Activated naive CD4-positive, alpha-beta T cell treated with anti-CD3 and anti-CD28 coated beads, Interleukin-2, amount 50 U/mL, for 24 hours (primary cell): ENCODE measurements around the gene IRGC.

Experiments used
- H3K27ac Mint-ChIP-seq: one replicate; pipeline ENCODE4 v1.8.0; 2021; ENCODE audit warnings: mild to moderate bottlenecking, mixed read lengths
- H3K27me3 Mint-ChIP-seq: one replicate; pipeline ENCODE4 v1.8.0; 2021; ENCODE audit warnings: mixed read lengths
- H3K36me3 Mint-ChIP-seq: one replicate; pipeline ENCODE4 v1.8.0; 2021; ENCODE audit warnings: mixed read lengths
- H3K4me1 Mint-ChIP-seq: one replicate; pipeline ENCODE4 v1.8.0; 2021; ENCODE audit warnings: mixed read lengths
- H3K4me3 Mint-ChIP-seq: one replicate; pipeline ENCODE4 v1.8.0; 2021; ENCODE audit warnings: mild to moderate bottlenecking, mixed read lengths
- H3K9me3 Mint-ChIP-seq: one replicate; pipeline ENCODE4 v1.8.0; 2021; ENCODE audit warnings: mixed read lengths

Gene IRGC

GRCh38 chr19:43705729-43706128 is 10.1 kb upstream of the IRGC start:
- H3K27me3 Mint-ChIP-seq: peaks cover 3% of the 10 kb centered on the region
- peaks cover 15% of the 10 kb centered on the region for H3K4me1 Mint-ChIP-seq
- no peak overlapping the region for H3K27ac Mint-ChIP-seq
- no peak overlapping the region for H3K4me3 Mint-ChIP-seq
- no peaks in the 10 kb centered on the region for H3K9me3 Mint-ChIP-seq
- H3K36me3 Mint-ChIP-seq: peaks cover 1% of the 10 kb centered on the region

GRCh38 chr19:43707158-43707712 is 8.6 kb upstream of the IRGC start:
- no peaks in the 10 kb centered on the region for H3K9me3 Mint-ChIP-seq
- H3K27ac Mint-ChIP-seq: no peak overlapping the region
- peaks cover 6% of the 10 kb centered on the region for H3K27me3 Mint-ChIP-seq
- no peak overlapping the region for H3K4me3 Mint-ChIP-seq
- peaks cover 4% of the 10 kb centered on the region for H3K36me3 Mint-ChIP-seq
- peaks cover 3% of the 10 kb centered on the region for H3K4me1 Mint-ChIP-seq

DNA sequence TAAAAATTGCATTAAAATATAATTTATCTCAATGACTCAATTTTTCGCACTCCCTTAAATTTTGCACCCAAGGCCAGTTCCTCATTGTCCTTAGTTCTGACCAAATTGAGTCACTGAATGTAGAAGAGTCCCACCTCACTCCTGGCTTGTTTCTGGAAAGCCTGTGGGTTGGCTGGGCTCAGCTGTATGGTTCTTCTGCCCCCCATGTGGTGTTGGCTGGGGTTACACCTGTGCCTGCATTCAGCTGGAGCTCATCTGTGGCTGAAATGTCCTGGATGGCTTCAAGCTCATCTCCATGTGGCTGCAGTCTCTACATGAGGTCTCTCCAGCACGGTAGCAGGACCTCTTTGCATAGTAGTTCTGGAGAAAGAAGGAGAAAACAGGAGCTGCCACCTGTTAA is 7.2 kb upstream of the IRGC start:
- no peak overlapping the region for H3K4me3 Mint-ChIP-seq
- no peak overlapping the region for H3K27ac Mint-ChIP-seq
- no peaks in the 10 kb centered on the region for H3K4me1 Mint-ChIP-seq
- H3K36me3 Mint-ChIP-seq: peaks cover 4% of the 10 kb centered on the region
- peaks cover 6% of the 10 kb centered on the region for H3K27me3 Mint-ChIP-seq
- H3K9me3 Mint-ChIP-seq: no peaks in the 10 kb centered on the region

DNA sequence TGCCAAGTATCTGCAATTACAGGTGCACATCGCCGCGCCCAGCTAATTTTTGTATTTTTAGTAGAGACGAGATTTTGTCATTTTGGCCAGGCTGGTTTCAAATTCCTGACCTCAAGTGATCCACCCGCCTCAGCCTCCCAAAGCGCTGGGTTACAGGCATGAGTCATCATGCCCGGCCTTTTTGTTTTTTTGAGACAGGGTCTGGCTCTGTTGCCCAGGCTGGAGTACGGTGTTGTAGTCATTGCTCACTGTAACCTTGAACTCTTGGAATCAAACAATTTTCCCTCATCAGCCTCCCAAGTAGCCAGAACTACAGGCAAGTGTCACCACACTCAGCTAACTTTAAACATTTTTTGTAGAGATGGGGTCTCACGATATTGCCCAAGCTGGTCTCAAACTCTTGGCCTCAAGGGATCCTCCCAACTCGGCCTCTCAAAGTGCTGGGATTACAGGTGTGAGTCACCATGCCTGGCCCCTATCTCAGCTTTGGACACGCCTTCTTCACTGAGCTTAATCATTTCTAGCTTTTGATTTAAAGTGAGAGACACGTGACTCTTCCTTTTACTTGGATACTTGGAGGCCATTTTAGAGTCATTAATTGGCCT is 4.0 kb upstream of the IRGC start:
- H3K4me3 Mint-ChIP-seq: no peak overlapping the region
- H3K4me1 Mint-ChIP-seq: no peaks in the 10 kb centered on the region
- H3K36me3 Mint-ChIP-seq: peaks cover 4% of the 10 kb centered on the region
- peaks cover 5% of the 10 kb centered on the region for H3K27me3 Mint-ChIP-seq
- H3K9me3 Mint-ChIP-seq: no peaks in the 10 kb centered on the region
- H3K27ac Mint-ChIP-seq: no peak overlapping the region

DNA sequence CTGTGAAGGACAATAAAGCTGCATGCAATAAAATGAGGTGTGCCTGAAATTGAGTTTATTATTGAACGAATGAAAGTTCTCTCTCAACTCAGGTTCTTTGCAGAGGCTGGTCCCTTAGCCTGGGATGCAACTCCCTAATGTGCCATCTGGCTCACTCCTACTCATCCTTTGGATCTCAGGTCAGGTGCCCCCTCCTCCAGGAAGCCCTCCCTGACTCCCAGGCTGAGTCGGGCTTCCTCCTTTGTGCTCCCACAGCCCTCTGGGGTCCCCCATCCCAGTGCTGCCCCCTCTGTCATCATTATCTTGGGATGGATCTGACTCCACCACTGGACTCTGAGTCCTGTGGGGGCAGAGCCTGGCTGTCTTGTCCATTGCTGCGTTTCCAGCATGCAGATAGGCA is 2.7 kb upstream of the IRGC start:
- no peaks in the 10 kb centered on the region for H3K9me3 Mint-ChIP-seq
- H3K27me3 Mint-ChIP-seq: peaks cover 5% of the 10 kb centered on the region
- H3K27ac Mint-ChIP-seq: no peak overlapping the region
- H3K36me3 Mint-ChIP-seq: peaks cover 4% of the 10 kb centered on the region
- H3K4me1 Mint-ChIP-seq: no peaks in the 10 kb centered on the region
- H3K4me3 Mint-ChIP-seq: no peak overlapping the region

GRCh38 chr19:43718627-43719377 is 2.9 kb downstream of the IRGC start:
- no peaks in the 10 kb centered on the region for H3K4me1 Mint-ChIP-seq
- no peaks in the 10 kb centered on the region for H3K36me3 Mint-ChIP-seq
- H3K4me3 Mint-ChIP-seq: no peak overlapping the region
- no peak overlapping the region for H3K27ac Mint-ChIP-seq
- H3K9me3 Mint-ChIP-seq: no peaks in the 10 kb centered on the region
- peaks cover 2% of the 10 kb centered on the region for H3K27me3 Mint-ChIP-seq

GRCh38 chr19:43719378-43719868 is 3.5 kb downstream of the IRGC start:
- no peaks in the 10 kb centered on the region for H3K36me3 Mint-ChIP-seq
- H3K4me3 Mint-ChIP-seq: no peak overlapping the region
- no peaks in the 10 kb centered on the region for H3K4me1 Mint-ChIP-seq
- peaks cover 2% of the 10 kb centered on the region for H3K27me3 Mint-ChIP-seq
- no peak overlapping the region for H3K27ac Mint-ChIP-seq
- no peaks in the 10 kb centered on the region for H3K9me3 Mint-ChIP-seq

GRCh38 chr19:43719918-43720317 is 4.0 kb downstream of the IRGC start:
- no peak overlapping the region for H3K4me3 Mint-ChIP-seq
- no peaks in the 10 kb centered on the region for H3K27me3 Mint-ChIP-seq
- no peaks in the 10 kb centered on the region for H3K36me3 Mint-ChIP-seq

DNA sequence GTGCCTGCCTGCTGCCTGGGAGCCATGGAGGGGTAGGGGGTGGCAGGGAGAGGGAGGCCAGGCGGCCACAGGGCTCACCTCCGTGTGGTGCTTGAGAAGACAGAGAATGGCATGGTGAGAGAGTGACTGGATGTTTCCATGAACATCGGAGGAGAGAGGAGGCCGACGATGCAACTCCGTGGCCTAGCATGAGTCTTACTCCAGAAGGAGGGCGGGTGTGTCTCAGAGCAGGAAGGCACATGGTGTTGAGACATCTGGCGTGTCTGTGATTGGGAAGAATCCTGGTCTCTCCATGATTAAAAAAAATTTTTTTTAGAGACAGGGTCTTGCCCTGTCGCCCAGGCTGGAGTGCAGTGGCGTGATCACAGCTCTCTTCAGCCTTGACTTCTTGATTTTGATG is 5.1 kb downstream of the IRGC start:
- Mint-ChIP-seq H3K9me3 (no peaks in the 10 kb centered on the region), H3K27ac (no peak overlapping the region), H3K36me3 (no peaks in the 10 kb centered on the region), H3K4me1 (peaks cover 4% of the 10 kb centered on the region), H3K4me3 (no peak overlapping the region), H3K27me3 (no peaks in the 10 kb centered on the region)

More at GRCh38 chr19:43719918-43720317, 4.0 kb downstream of the IRGC start:
- Mint-ChIP-seq H3K27ac (no peak overlapping the region), H3K4me1 (no peaks in the 10 kb centered on the region), H3K9me3 (no peaks in the 10 kb centered on the region)

DNA sequence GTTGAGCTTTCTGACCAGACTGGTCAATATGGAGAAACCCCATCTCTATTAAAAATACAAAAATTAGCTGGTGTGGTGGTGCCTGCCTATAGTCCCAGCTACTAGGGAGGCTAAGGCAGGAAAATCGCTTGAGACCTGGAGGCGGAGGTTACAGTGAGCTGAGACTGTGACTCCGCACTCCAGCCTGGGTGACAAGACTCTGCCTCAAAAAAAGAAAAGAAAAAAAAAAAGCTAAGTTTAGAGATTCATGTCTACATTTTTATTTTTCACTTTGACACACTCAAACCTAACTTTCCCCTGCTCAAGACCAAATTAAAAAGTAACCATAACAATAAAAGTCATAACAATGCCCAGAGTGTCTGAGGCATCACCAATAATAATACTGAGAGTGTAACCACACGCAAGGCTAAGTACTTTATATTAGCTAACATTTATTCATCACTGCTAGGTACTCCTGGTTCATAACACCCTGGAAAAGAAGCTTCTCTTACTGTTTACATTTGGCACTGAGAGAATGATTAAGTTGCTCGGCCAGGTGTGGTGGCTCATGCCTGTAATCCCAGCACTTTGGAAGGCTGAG is 5.7 kb downstream of the IRGC start:
- H3K36me3 Mint-ChIP-seq: no peaks in the 10 kb centered on the region
- H3K27me3 Mint-ChIP-seq: no peaks in the 10 kb centered on the region
- no peaks in the 10 kb centered on the region for H3K9me3 Mint-ChIP-seq
- H3K4me1 Mint-ChIP-seq: peaks cover 4% of the 10 kb centered on the region
- no peak overlapping the region for H3K4me3 Mint-ChIP-seq
- no peak overlapping the region for H3K27ac Mint-ChIP-seq

GRCh38 chr19:43723588-43723987 is 7.7 kb downstream of the IRGC start:
- no peak overlapping the region for H3K27ac Mint-ChIP-seq
- H3K36me3 Mint-ChIP-seq: peaks cover 2% of the 10 kb centered on the region
- no peaks in the 10 kb centered on the region for H3K9me3 Mint-ChIP-seq
- H3K4me3 Mint-ChIP-seq: no peak overlapping the region
- H3K27me3 Mint-ChIP-seq: no peaks in the 10 kb centered on the region
- peaks cover 4% of the 10 kb centered on the region for H3K4me1 Mint-ChIP-seq

DNA sequence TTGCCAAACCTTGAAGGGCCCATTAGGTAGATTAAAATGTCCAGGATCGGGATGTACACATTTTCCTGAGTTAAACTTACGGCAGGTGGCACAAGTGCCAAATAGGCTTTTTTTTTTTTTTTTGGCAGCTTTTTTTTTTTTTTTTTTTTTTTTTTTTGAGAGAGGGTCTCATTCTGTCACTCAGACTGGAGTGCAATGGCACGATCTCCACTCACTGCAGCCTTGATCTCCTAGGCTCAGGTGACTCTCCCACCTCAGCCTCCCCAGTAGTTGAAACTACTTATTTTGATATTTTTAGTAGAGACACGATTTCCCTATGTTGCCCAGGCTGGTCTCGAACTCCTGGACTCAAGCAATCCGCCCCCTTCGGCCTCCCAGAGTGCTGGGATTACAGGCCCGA is 9.0 kb downstream of the IRGC start:
- H3K27me3 Mint-ChIP-seq: no peaks in the 10 kb centered on the region
- H3K36me3 Mint-ChIP-seq: peaks cover 4% of the 10 kb centered on the region
- no peak overlapping the region for H3K4me3 Mint-ChIP-seq
- H3K4me1 Mint-ChIP-seq: peaks cover 4% of the 10 kb centered on the region
- H3K9me3 Mint-ChIP-seq: no peaks in the 10 kb centered on the region
- no peak overlapping the region for H3K27ac Mint-ChIP-seq

GRCh38 chr19:43725468-43725867 is 9.6 kb downstream of the IRGC start:
- Mint-ChIP-seq H3K36me3 (peaks cover 7% of the 10 kb centered on the region), H3K9me3 (no peaks in the 10 kb centered on the region), H3K4me3 (no peak overlapping the region), H3K27ac (no peak overlapping the region), H3K27me3 (no peaks in the 10 kb centered on the region), H3K4me1 (peaks cover 4% of the 10 kb centered on the region)

GRCh38 chr19:43726736-43727592 is 11.1 kb downstream of the IRGC start:
- Mint-ChIP-seq H3K4me1 (peaks cover 4% of the 10 kb centered on the region), H3K4me3 (no peak overlapping the region), H3K9me3 (no peaks in the 10 kb centered on the region), H3K27me3 (no peaks in the 10 kb centered on the region), H3K27ac (no peak overlapping the region), H3K36me3 (peaks cover 8% of the 10 kb centered on the region)

DNA sequence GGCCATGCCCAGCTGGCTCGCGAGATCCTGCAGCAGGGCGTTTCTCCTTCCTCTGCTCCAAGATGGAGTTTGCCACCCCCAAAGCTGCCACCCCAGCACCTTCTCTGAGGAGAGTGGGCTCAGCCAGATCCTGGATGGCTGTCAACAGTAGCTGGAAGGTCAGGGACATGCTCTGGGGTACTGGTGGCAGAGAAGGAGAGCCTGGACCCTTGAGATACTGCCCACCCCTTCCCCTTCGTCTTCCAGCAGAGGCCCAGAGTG is 11.6 kb downstream of the IRGC start:
- Mint-ChIP-seq H3K4me3 (no peak overlapping the region), H3K9me3 (no peaks in the 10 kb centered on the region), H3K27me3 (no peaks in the 10 kb centered on the region), H3K27ac (no peak overlapping the region), H3K4me1 (peaks cover 4% of the 10 kb centered on the region), H3K36me3 (peaks cover 8% of the 10 kb centered on the region)
